H9 (cell line): Measurements from ENCODE around the gene ASB18. TPM values are rescaled to one million over a fixed set of nuclear protein-coding genes. Genes with fewer than 3 reads are reported as not detected.
A peak's percentile ranks its signal among the peaks of the same experiment; 100 is the strongest.

Experiments used
- DNase-seq: peaks from one replicate; pipeline ENCODE4 v3.0.0-alpha.2; 2017
- H2AFZ ChIP-seq: one replicate; pipeline ENCODE4 v1.6.1; 2013; ENCODE audit warnings: mild to moderate bottlenecking, low read length, control low read depth, moderate library complexity
- H2AK5ac ChIP-seq: 2 replicates; pipeline ENCODE4 v1.6.1; 2013; ENCODE audit warnings: low read length, control low read depth, mixed read lengths; ENCODE audit not compliant: insufficient read length
- H2BK120ac ChIP-seq: one replicate; pipeline ENCODE4 v1.6.1; 2013; ENCODE audit warnings: low read depth, mild to moderate bottlenecking, low read length, control low read depth, inconsistent platforms; ENCODE audit not compliant: poor library complexity, severe bottlenecking
- H2BK12ac ChIP-seq: 2 replicates; pipeline ENCODE4 v1.6.1; 2013; ENCODE audit warnings: low read length, control low read depth, mixed read lengths, low read depth; ENCODE audit not compliant: insufficient read length
- H2BK15ac ChIP-seq: 2 replicates; pipeline ENCODE4 v1.6.1; 2013; ENCODE audit warnings: low read depth, low read length, control low read depth
- H2BK20ac ChIP-seq: one replicate; pipeline ENCODE4 v1.6.1; 2013; ENCODE audit warnings: low read depth, mild to moderate bottlenecking, low read length, control low read depth, inconsistent platforms; ENCODE audit not compliant: poor library complexity, severe bottlenecking
- H2BK5ac ChIP-seq: 2 replicates; pipeline ENCODE4 v1.6.1; 2013; ENCODE audit warnings: low read length, control low read depth, mixed read lengths; ENCODE audit not compliant: insufficient read length
- H3K14ac ChIP-seq: 2 replicates; pipeline ENCODE4 v1.6.1; 2013; ENCODE audit warnings: low read length, control low read depth; ENCODE audit not compliant: insufficient read depth
- H3K18ac ChIP-seq: 2 replicates; pipeline ENCODE4 v1.6.1; 2013; ENCODE audit warnings: low read depth, mild to moderate bottlenecking, mixed read lengths, low read length, control low read depth; ENCODE audit not compliant: insufficient read length
- H3K23ac ChIP-seq: 2 replicates; pipeline ENCODE4 v1.6.1; 2013; ENCODE audit warnings: low read length, control low read depth, mixed read lengths, low read depth; ENCODE audit not compliant: insufficient read length
- H3K23me2 ChIP-seq: 2 replicates; pipeline ENCODE4 v1.6.1; 2013; ENCODE audit warnings: low read depth, mild to moderate bottlenecking, mixed read lengths, low read length, control low read depth; ENCODE audit not compliant: insufficient read length, poor library complexity, severe bottlenecking
- H3K27ac ChIP-seq: 2 replicates; pipeline ENCODE4 v1.5.1; 2013; ENCODE audit warnings: low read length, control low read depth, mixed read lengths, low read depth; ENCODE audit not compliant: insufficient read length
- H3K27me3 ChIP-seq: 2 replicates; pipeline ENCODE4 v1.6.1; 2013; ENCODE audit warnings: low read length, control low read depth, inconsistent platforms; ENCODE audit not compliant: insufficient read depth
- H3K4ac ChIP-seq: 2 replicates; pipeline ENCODE4 v1.6.1; 2013; ENCODE audit warnings: low read depth, mild to moderate bottlenecking, control low read depth, inconsistent platforms, low read length, moderate library complexity
- H3K4me1 ChIP-seq: 2 replicates; pipeline ENCODE4 v1.6.1; 2013; ENCODE audit warnings: low read length, control low read depth, inconsistent platforms; ENCODE audit not compliant: insufficient read depth
- H3K4me2 ChIP-seq: 2 replicates; pipeline ENCODE4 v1.6.1; 2013; ENCODE audit warnings: low read length, control low read depth, mixed read lengths; ENCODE audit not compliant: insufficient read length, insufficient read depth
- H3K56ac ChIP-seq: 2 replicates; pipeline ENCODE4 v1.6.1; 2013; ENCODE audit warnings: low read depth, mild to moderate bottlenecking, mixed read lengths, low read length, control low read depth; ENCODE audit not compliant: insufficient read length
- H3K79me1 ChIP-seq: 2 replicates; pipeline ENCODE4 v1.6.1; 2013; ENCODE audit warnings: low read depth, mild to moderate bottlenecking, moderate library complexity, low read length, control low read depth, inconsistent platforms; ENCODE audit not compliant: insufficient read depth, poor library complexity, severe bottlenecking
- H3K79me2 ChIP-seq: 2 replicates; pipeline ENCODE4 v1.6.1; 2013; ENCODE audit warnings: low read length, control low read depth, inconsistent platforms; ENCODE audit not compliant: insufficient read depth
- H3K9ac ChIP-seq: 2 replicates; pipeline ENCODE4 v1.6.1; 2013; ENCODE audit warnings: low read length, control low read depth, mixed read lengths; ENCODE audit not compliant: insufficient read length; ENCODE audit errors: extremely low read depth
- H3K9me3 ChIP-seq: one replicate; pipeline ENCODE4 v1.6.1; 2013; ENCODE audit warnings: low read depth, low read length, inconsistent platforms; ENCODE audit not compliant: control insufficient read depth
- H3T11ph ChIP-seq: one replicate; pipeline ENCODE4 v1.6.1; 2013; ENCODE audit warnings: mild to moderate bottlenecking, low read length, control low read depth, inconsistent platforms
- H4K20me1 ChIP-seq: one replicate; pipeline ENCODE4 v1.6.1; 2013; ENCODE audit not compliant: control insufficient read depth, insufficient read length, insufficient read depth
- H4K5ac ChIP-seq: 2 replicates; pipeline ENCODE4 v1.6.1; 2013; ENCODE audit warnings: low read depth, mild to moderate bottlenecking, mixed read lengths, low read length, control low read depth; ENCODE audit not compliant: insufficient read length
- H4K8ac ChIP-seq: replicated peaks from 2 replicates; pipeline ENCODE4 v1.6.1; 2013; ENCODE audit warnings: low read length, control low read depth, mixed read lengths, low read depth; ENCODE audit not compliant: insufficient read length
- H4K91ac ChIP-seq: 2 replicates; pipeline ENCODE4 v1.6.1; 2013; ENCODE audit warnings: low read depth, mild to moderate bottlenecking, moderate library complexity, mixed read lengths, low read length, control low read depth; ENCODE audit not compliant: insufficient read length
- H3K27ac Mint-ChIP-seq, 3 experiments: 2 replicates in 2 of 3; 3 replicates in 1 of 3; pipeline ENCODE4 v1.8.0; 2020 to 2021; ENCODE audit warnings: mixed read lengths in 3 of 3, mild to moderate bottlenecking in 1 of 3, moderate library complexity in 1 of 3
- H3K27me3 Mint-ChIP-seq: 2 replicates; pipeline ENCODE4 v1.8.0; 2021; ENCODE audit warnings: low read depth, mild to moderate bottlenecking, moderate library complexity, mixed read lengths
- H3K36me3 Mint-ChIP-seq, 3 experiments: 2 replicates in 2 of 3; 3 replicates in 1 of 3; pipeline ENCODE4 v1.8.0; 2020 to 2021; ENCODE audit warnings: low read depth in 3 of 3, mixed read lengths in 3 of 3; ENCODE audit not compliant: insufficient read depth in 1 of 3
- H3K4me1 Mint-ChIP-seq, 2 experiments: 2 replicates each; pipeline ENCODE4 v1.8.0; 2020; ENCODE audit warnings: mixed read lengths in 2 of 2
- H3K4me3 Mint-ChIP-seq, 2 experiments: 2 replicates in 1 of 2; 3 replicates in 1 of 2; pipeline ENCODE4 v1.8.0; 2020 to 2021; ENCODE audit warnings: mild to moderate bottlenecking in 2 of 2, mixed read lengths in 2 of 2, moderate library complexity in 1 of 2
- H3K9me3 Mint-ChIP-seq, 2 experiments: 2 replicates in 1 of 2; 3 replicates in 1 of 2; pipeline ENCODE4 v1.8.0; 2020; ENCODE audit warnings: mild to moderate bottlenecking in 2 of 2, mixed read lengths in 2 of 2, moderate library complexity in 1 of 2
- WGBS: extraction: QIAGEN DNeasy Blood & Tissue Kit; methylation state at CpG from one replicate; pipeline ENCODE4 v1.1.7; 2013; ENCODE audit warnings: missing lambda C conversion rate, low lambda C conversion rate, mixed read lengths; ENCODE audit not compliant: insufficient read length; ENCODE audit errors: extremely low coverage; 5-methylcytosine and 5-hydroxymethylcytosine counted together
- total RNA-seq: library from RNA; stranded (reverse); gene quantifications from 2 replicates; pipeline ENCODE4 v1.2.1, GENCODE V29; 2021
- TF ChIP-seq, protein P1 (sequence below): fragments of 200-600 bp; sonication (generic); conservative IDR thresholded peaks from 3 replicates; pipeline ENCODE4 v1.8.0; 2021; ENCODE audit warnings: antibody characterized with exemption, mild to moderate bottlenecking

Gene ASB18
- total RNA-seq, 1 experiment from 2014 or later, result not detected

DNA sequence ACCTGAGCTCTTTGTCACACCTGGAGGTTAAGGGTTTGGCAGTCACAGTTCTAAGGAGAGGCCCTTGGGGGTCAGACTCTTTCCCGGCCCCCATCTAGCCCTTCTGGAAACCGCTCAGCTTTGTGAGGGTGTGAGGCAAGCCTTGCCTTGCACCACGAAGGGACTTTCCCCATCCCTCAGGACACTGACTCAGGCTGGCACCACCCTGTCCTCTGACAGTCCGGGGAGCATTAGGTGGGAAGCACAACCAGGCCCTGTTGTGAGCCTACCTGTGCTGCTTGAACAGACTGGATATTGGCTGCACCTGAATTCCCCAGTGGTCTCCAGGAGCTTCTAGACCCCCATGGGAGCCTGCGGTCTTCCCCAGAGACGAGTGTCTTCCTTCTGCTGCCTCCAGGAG lies 49.0 kb downstream of the ASB18 start:
- TF ChIP-seq, protein P1, sequence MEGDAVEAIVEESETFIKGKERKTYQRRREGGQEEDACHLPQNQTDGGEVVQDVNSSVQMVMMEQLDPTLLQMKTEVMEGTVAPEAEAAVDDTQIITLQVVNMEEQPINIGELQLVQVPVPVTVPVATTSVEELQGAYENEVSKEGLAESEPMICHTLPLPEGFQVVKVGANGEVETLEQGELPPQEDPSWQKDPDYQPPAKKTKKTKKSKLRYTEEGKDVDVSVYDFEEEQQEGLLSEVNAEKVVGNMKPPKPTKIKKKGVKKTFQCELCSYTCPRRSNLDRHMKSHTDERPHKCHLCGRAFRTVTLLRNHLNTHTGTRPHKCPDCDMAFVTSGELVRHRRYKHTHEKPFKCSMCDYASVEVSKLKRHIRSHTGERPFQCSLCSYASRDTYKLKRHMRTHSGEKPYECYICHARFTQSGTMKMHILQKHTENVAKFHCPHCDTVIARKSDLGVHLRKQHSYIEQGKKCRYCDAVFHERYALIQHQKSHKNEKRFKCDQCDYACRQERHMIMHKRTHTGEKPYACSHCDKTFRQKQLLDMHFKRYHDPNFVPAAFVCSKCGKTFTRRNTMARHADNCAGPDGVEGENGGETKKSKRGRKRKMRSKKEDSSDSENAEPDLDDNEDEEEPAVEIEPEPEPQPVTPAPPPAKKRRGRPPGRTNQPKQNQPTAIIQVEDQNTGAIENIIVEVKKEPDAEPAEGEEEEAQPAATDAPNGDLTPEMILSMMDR, result no peak
- H3K23me2 ChIP-seq, result no peaks in the 10 kb centered on the region
- H3K4me2 ChIP-seq, result no peak overlapping the region
- H3K18ac ChIP-seq, result no peak overlapping the region
- no peak overlapping the region for H3T11ph ChIP-seq
- no peak overlapping the region for H3K4me3 Mint-ChIP-seq
- H3K4ac ChIP-seq, result no peak overlapping the region
- H3K4me1 Mint-ChIP-seq, result peaks cover under 1 to 5% of the 10 kb centered on the region in 2 experiments; a peak in 3 of 4 replicates
- no peak overlapping the region for H4K8ac ChIP-seq
- H2BK12ac ChIP-seq, result no peak overlapping the region
- H3K27ac ChIP-seq, result no peak overlapping the region
- H3K36me3 Mint-ChIP-seq, result no peaks in the 10 kb centered on the region
- H2BK15ac ChIP-seq, result no peak overlapping the region
- H2BK5ac ChIP-seq, result no peak overlapping the region
- no peaks in the 10 kb centered on the region for H3K79me1 ChIP-seq
- H3K9ac ChIP-seq, result no peak overlapping the region
- no peaks in the 10 kb centered on the region for H3K79me2 ChIP-seq
- H3K14ac ChIP-seq, result no peak overlapping the region
- peaks cover 13% of the 10 kb centered on the region for H3K27me3 Mint-ChIP-seq
- H2AFZ ChIP-seq, result no peak overlapping the region
- no CpG with 5 or more reads among the region's 6 CpGs for WGBS
- H3K27me3 ChIP-seq, result no peaks in the 10 kb centered on the region
- H2BK120ac ChIP-seq, result no peak overlapping the region
- no peak overlapping the region for H3K27ac Mint-ChIP-seq
- H4K5ac ChIP-seq, result no peak overlapping the region
- H4K91ac ChIP-seq, result no peak overlapping the region
- no peaks in the 10 kb centered on the region for H4K20me1 ChIP-seq
- peak; percentile 20 for DNase-seq
- no peak overlapping the region for H2BK20ac ChIP-seq
- H3K9me3 ChIP-seq, result no peaks in the 10 kb centered on the region
- no peak overlapping the region for H2AK5ac ChIP-seq
- H3K23ac ChIP-seq, result no peak overlapping the region
- no peak overlapping the region for H3K56ac ChIP-seq
- H3K9me3 Mint-ChIP-seq, result no peaks in the 10 kb centered on the region
- H3K4me1 ChIP-seq, result no peaks in the 10 kb centered on the region
